ENCODE results near the gene STARD7. TPM values are rescaled to one million over a fixed set of nuclear protein-coding genes. Genes with fewer than 3 reads are reported as not detected.

The STARD7 gene
- total and polyA plus RNA-seq, 9 of the 15 experiments (the other 6 are each of a cell fraction or from before 2014, with no cell fraction given), result 90.9 to 196 (median 145) TPM

GRCh38 chr2:96241900-96242611 lies 33.4 kb upstream of the STARD7 start:
- Histone ChIP-seq H3K9me1 (ENCODE audit: control insufficient read depth, insufficient read depth, low read length) (peaks cover under 1% of the 10 kb centered on the region), H4K20me1 (replicated peaks; ENCODE audit: control insufficient read depth, insufficient read depth, low read length) (no peaks in the 10 kb centered on the region), H2AFZ (ENCODE audit: low read depth, low read length) (no peak overlapping the region), H3K36me3 (ENCODE audit: control insufficient read depth, insufficient read depth, low read length) (no peaks in the 10 kb centered on the region; the same call in 2 of the 3 replicates), H3K4me1 (replicated peaks in 1 of 2; ENCODE audit: control insufficient read depth in 2 of 2, insufficient read depth in 2 of 2, low read length in 2 of 2) (peaks cover 5 to 18% of the 10 kb centered on the region in 2 experiments; a peak in 4 of 5 replicates), H3K79me2 (ENCODE audit: control insufficient read depth, insufficient read depth, low read length) (no peaks in the 10 kb centered on the region), H3K9ac (ENCODE audit: insufficient read depth in 1 of 2, low read depth in 2 of 2, low read length in 2 of 2) (no peak overlapping the region), H3K27me3 (ENCODE audit: control insufficient read depth in 2 of 2, insufficient read depth in 2 of 2, low read length in 2 of 2) (no peaks in the 10 kb centered on the region), H3K4me2 (ENCODE audit: insufficient read depth, low read length) (no peak overlapping the region), H3K9me3 (replicated peaks; ENCODE audit: control insufficient read depth, insufficient read depth, low read depth, low read length) (no peaks in the 10 kb centered on the region), H3K27ac (ENCODE audit: extremely low read depth, low read depth, low read length) (no peak overlapping the region), H3K4me3 (no peak overlapping the region)
- no TSS peak for BruUV-seq (replicated peaks)
- FAIRE-seq (no peak), DNase-seq (ENCODE audit: extremely low read depth in 1 of 4, low spot score in 3 of 4) (no peak), ATAC-seq (no peak)
- CTCF ChIA-PET (ENCODE audit: low intra/inter-chr PET ratio), result no interaction called here
- WGBS (ENCODE audit: insufficient coverage, low coverage, missing lambda C conversion rate), result 43% methylated on average over 5 of the region's 5 CpGs
- intact Hi-C loops (cut with micrococcal nuclease), result no loop called here
- POLR2A ChIA-PET, result interaction anchor here (0.6 to 3.5 kb wide), 5 partner anchors 10 to 18 kb away, joined by 3 to 14 read pairs (median 5); no protein-coding TSS in a partner anchor
- in situ Hi-C loops (cut with MboI), result no loop called here
- TF ChIP-seq CREB3 (tag; conservative IDR thresholded peaks at IDR 0.05; ENCODE audit: low read depth), result no peak
- no peak for TF ChIP-seq SP2 (IDR thresholded peaks at IDR 0.05; ENCODE audit: extremely low read depth, low read depth, low read length, poor library complexity, severe bottlenecking)
- peak; percentile 42; the same call in 1 of the 2 replicates for TF ChIP-seq GABPA (tag; conservative IDR thresholded peaks at IDR 0.05; ENCODE audit: low read depth)

Data from K562 (cell line).